RWPE2 (cell line): ENCODE results near the gene HIVEP2.

Experiments
- ATAC-seq: fragments of 200-7000 bp; cut with Tn5 transposase; 3 replicates; pipeline ENCODE4 v1.9.1; 2021; ENCODE audit warnings: low read depth
- DNase-seq: peaks from one replicate; pipeline ENCODE4 v3.0.0-alpha.2; 2020; ENCODE audit warnings: low spot score
- H3K27ac ChIP-seq: fragments of 450-650 bp; 2 replicates; pipeline ENCODE4 v1.5.1; 2017; ENCODE audit warnings: mild to moderate bottlenecking; ENCODE audit not compliant: poor library complexity, severe bottlenecking
- H3K27me3 ChIP-seq: fragments of 250-450 bp; sonication (Bioruptor Pico); 2 replicates; pipeline ENCODE4 v1.5.1; 2021; ENCODE audit warnings: mild to moderate bottlenecking, moderate library complexity; ENCODE audit not compliant: insufficient read depth, poor library complexity, severe bottlenecking
- H3K36me3 ChIP-seq: fragments of 250-450 bp; sonication (Bioruptor Pico); 2 replicates; pipeline ENCODE4 v1.5.1; 2020; ENCODE audit warnings: low read depth, mild to moderate bottlenecking, moderate library complexity
- H3K4me1 ChIP-seq: fragments of 250-450 bp; sonication (Bioruptor Pico); 2 replicates; pipeline ENCODE4 v1.5.1; 2021; ENCODE audit warnings: mild to moderate bottlenecking, moderate library complexity; ENCODE audit not compliant: insufficient read depth, poor library complexity, severe bottlenecking
- H3K4me3 ChIP-seq: fragments of 250-450 bp; sonication (Bioruptor Pico); 2 replicates; pipeline ENCODE4 v1.5.1; 2021; ENCODE audit warnings: mild to moderate bottlenecking, moderate library complexity; ENCODE audit not compliant: severe bottlenecking
- H3K9me3 ChIP-seq: fragments of 250-450 bp; sonication (Bioruptor Pico); 2 replicates; pipeline ENCODE4 v1.5.1; 2021; ENCODE audit warnings: mild to moderate bottlenecking, moderate library complexity; ENCODE audit not compliant: severe bottlenecking
- CTCF ChIP-seq: fragments of 450-650 bp; IDR thresholded peaks from one replicate; pipeline ENCODE4 v1.5.1; 2017; ENCODE audit warnings: mild to moderate bottlenecking, moderate library complexity; ENCODE audit not compliant: poor library complexity, severe bottlenecking

HIVEP2 gene

GRCh38 chr6:142820338-142821051 is 124.5 kb downstream of the HIVEP2 start:
- no peaks in the 10 kb centered on the region for H3K27me3 ChIP-seq
- H3K4me3 ChIP-seq: no peak overlapping the region
- TF ChIP-seq CTCF: no peak
- H3K36me3 ChIP-seq: no peaks in the 10 kb centered on the region
- DNase-seq (no peak), ATAC-seq (no peak)
- peaks cover 4% of the 10 kb centered on the region for H3K4me1 ChIP-seq
- H3K27ac ChIP-seq: no peak overlapping the region
- no peaks in the 10 kb centered on the region for H3K9me3 ChIP-seq

GRCh38 chr6:142819603-142820337 is 125.2 kb downstream of the HIVEP2 start:
- 0 out of 3 replicates have a peak, but pooled peaks have one; percentile 21 for ATAC-seq
- TF ChIP-seq CTCF: no peak
- Histone ChIP-seq H3K4me3 (no peak overlapping the region), H3K27ac (peak overlapping the region; percentile 13), H3K9me3 (no peaks in the 10 kb centered on the region), H3K36me3 (no peaks in the 10 kb centered on the region), H3K27me3 (no peaks in the 10 kb centered on the region), H3K4me1 (peaks cover 4% of the 10 kb centered on the region)
- no peak for DNase-seq

DNA sequence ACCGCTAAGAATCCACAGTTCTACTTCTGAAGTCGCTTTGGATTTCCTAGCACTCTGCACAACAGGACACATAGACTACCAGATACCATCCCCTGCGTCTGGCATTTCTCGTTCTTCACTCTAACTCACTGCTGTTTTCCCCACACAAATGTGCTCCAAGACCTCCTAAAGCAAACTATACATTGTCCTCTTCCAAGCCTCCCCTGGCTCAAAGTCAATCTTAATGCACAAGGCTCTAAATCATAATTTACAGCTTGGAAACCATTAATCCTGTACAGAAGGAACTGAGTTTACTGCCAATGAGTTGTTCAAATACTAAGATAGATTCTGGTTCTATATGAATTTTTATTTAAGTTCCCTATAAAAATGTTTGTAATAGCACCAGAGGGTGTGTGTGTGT is 128.5 kb downstream of the HIVEP2 start:
- Histone ChIP-seq H3K27ac (no peak overlapping the region), H3K9me3 (no peaks in the 10 kb centered on the region), H3K4me1 (peaks cover 4% of the 10 kb centered on the region), H3K27me3 (no peaks in the 10 kb centered on the region), H3K36me3 (no peaks in the 10 kb centered on the region), H3K4me3 (no peak overlapping the region)
- no peak for DNase-seq
- TF ChIP-seq CTCF: no peak
- no peak for ATAC-seq

DNA sequence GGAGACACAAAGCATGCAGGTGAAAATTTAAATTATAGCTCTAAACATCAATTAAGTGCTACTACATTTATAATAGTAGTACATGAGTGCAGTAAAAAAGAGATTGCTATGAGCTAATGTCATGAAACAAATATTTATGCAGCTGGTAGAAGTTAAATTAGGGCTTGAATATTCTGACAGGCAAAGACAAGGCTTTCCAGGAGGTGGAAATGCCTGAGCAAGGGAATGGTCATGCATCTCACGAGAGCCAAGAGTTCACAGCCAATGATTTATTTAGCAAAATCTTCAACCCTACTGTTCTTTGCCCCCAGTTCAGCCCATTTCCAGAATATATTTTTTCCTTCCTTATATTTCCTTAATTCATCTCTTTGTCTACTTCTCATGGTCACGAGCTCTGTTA is 128.9 kb downstream of the HIVEP2 start:
- no peak overlapping the region for H3K4me3 ChIP-seq
- no peak for DNase-seq
- peaks cover 4% of the 10 kb centered on the region for H3K4me1 ChIP-seq
- no peak overlapping the region for H3K27ac ChIP-seq
- ATAC-seq: no peak
- TF ChIP-seq CTCF: no peak
- no peaks in the 10 kb centered on the region for H3K27me3 ChIP-seq
- no peaks in the 10 kb centered on the region for H3K9me3 ChIP-seq
- no peaks in the 10 kb centered on the region for H3K36me3 ChIP-seq

- Histone ChIP-seq H3K27ac (no peak overlapping the region), H3K9me3 (no peaks in the 10 kb centered on the region), H3K4me1 (no peaks in the 10 kb centered on the region), H3K36me3 (no peaks in the 10 kb centered on the region), H3K4me3 (no peak overlapping the region), H3K27me3 (no peaks in the 10 kb centered on the region)
- no peak for TF ChIP-seq CTCF
- no peak for DNase-seq
- ATAC-seq: no peak
Observed at GRCh38 chr6:142811923-142812322, 133.1 kb downstream of the HIVEP2 start.
